H9 (cell line): ENCODE data around the gene RSPO3. TPM values are rescaled to one million over a fixed set of nuclear protein-coding genes. Genes with fewer than 3 reads are reported as not detected.

Experiments
- DNase-seq: peaks from one replicate; pipeline ENCODE4 v3.0.0-alpha.2; 2017
- H2AFZ ChIP-seq: one replicate; pipeline ENCODE4 v1.6.1; 2013; ENCODE audit warnings: mild to moderate bottlenecking, low read length, control low read depth, moderate library complexity
- H2AK5ac ChIP-seq: 2 replicates; pipeline ENCODE4 v1.6.1; 2013; ENCODE audit warnings: low read length, control low read depth, mixed read lengths; ENCODE audit not compliant: insufficient read length
- H2BK120ac ChIP-seq: one replicate; pipeline ENCODE4 v1.6.1; 2013; ENCODE audit warnings: low read depth, mild to moderate bottlenecking, low read length, control low read depth, inconsistent platforms; ENCODE audit not compliant: poor library complexity, severe bottlenecking
- H2BK12ac ChIP-seq: 2 replicates; pipeline ENCODE4 v1.6.1; 2013; ENCODE audit warnings: low read length, control low read depth, mixed read lengths, low read depth; ENCODE audit not compliant: insufficient read length
- H2BK15ac ChIP-seq: 2 replicates; pipeline ENCODE4 v1.6.1; 2013; ENCODE audit warnings: low read depth, low read length, control low read depth
- H2BK20ac ChIP-seq: one replicate; pipeline ENCODE4 v1.6.1; 2013; ENCODE audit warnings: low read depth, mild to moderate bottlenecking, low read length, control low read depth, inconsistent platforms; ENCODE audit not compliant: poor library complexity, severe bottlenecking
- H2BK5ac ChIP-seq: 2 replicates; pipeline ENCODE4 v1.6.1; 2013; ENCODE audit warnings: low read length, control low read depth, mixed read lengths; ENCODE audit not compliant: insufficient read length
- H3K14ac ChIP-seq: 2 replicates; pipeline ENCODE4 v1.6.1; 2013; ENCODE audit warnings: low read length, control low read depth; ENCODE audit not compliant: insufficient read depth
- H3K18ac ChIP-seq: 2 replicates; pipeline ENCODE4 v1.6.1; 2013; ENCODE audit warnings: low read depth, mild to moderate bottlenecking, mixed read lengths, low read length, control low read depth; ENCODE audit not compliant: insufficient read length
- H3K23ac ChIP-seq: 2 replicates; pipeline ENCODE4 v1.6.1; 2013; ENCODE audit warnings: low read length, control low read depth, mixed read lengths, low read depth; ENCODE audit not compliant: insufficient read length
- H3K23me2 ChIP-seq: 2 replicates; pipeline ENCODE4 v1.6.1; 2013; ENCODE audit warnings: low read depth, mild to moderate bottlenecking, mixed read lengths, low read length, control low read depth; ENCODE audit not compliant: insufficient read length, poor library complexity, severe bottlenecking
- H3K27ac ChIP-seq: 2 replicates; pipeline ENCODE4 v1.5.1; 2013; ENCODE audit warnings: low read length, control low read depth, mixed read lengths, low read depth; ENCODE audit not compliant: insufficient read length
- H3K27me3 ChIP-seq: 2 replicates; pipeline ENCODE4 v1.6.1; 2013; ENCODE audit warnings: low read length, control low read depth, inconsistent platforms; ENCODE audit not compliant: insufficient read depth
- H3K4ac ChIP-seq: 2 replicates; pipeline ENCODE4 v1.6.1; 2013; ENCODE audit warnings: low read depth, mild to moderate bottlenecking, control low read depth, inconsistent platforms, low read length, moderate library complexity
- H3K4me1 ChIP-seq: 2 replicates; pipeline ENCODE4 v1.6.1; 2013; ENCODE audit warnings: low read length, control low read depth, inconsistent platforms; ENCODE audit not compliant: insufficient read depth
- H3K4me2 ChIP-seq: 2 replicates; pipeline ENCODE4 v1.6.1; 2013; ENCODE audit warnings: low read length, control low read depth, mixed read lengths; ENCODE audit not compliant: insufficient read length, insufficient read depth
- H3K56ac ChIP-seq: 2 replicates; pipeline ENCODE4 v1.6.1; 2013; ENCODE audit warnings: low read depth, mild to moderate bottlenecking, mixed read lengths, low read length, control low read depth; ENCODE audit not compliant: insufficient read length
- H3K79me1 ChIP-seq: 2 replicates; pipeline ENCODE4 v1.6.1; 2013; ENCODE audit warnings: low read depth, mild to moderate bottlenecking, moderate library complexity, low read length, control low read depth, inconsistent platforms; ENCODE audit not compliant: insufficient read depth, poor library complexity, severe bottlenecking
- H3K79me2 ChIP-seq: 2 replicates; pipeline ENCODE4 v1.6.1; 2013; ENCODE audit warnings: low read length, control low read depth, inconsistent platforms; ENCODE audit not compliant: insufficient read depth
- H3K9ac ChIP-seq: 2 replicates; pipeline ENCODE4 v1.6.1; 2013; ENCODE audit warnings: low read length, control low read depth, mixed read lengths; ENCODE audit not compliant: insufficient read length; ENCODE audit errors: extremely low read depth
- H3K9me3 ChIP-seq: one replicate; pipeline ENCODE4 v1.6.1; 2013; ENCODE audit warnings: low read depth, low read length, inconsistent platforms; ENCODE audit not compliant: control insufficient read depth
- H3T11ph ChIP-seq: one replicate; pipeline ENCODE4 v1.6.1; 2013; ENCODE audit warnings: mild to moderate bottlenecking, low read length, control low read depth, inconsistent platforms
- H4K20me1 ChIP-seq: one replicate; pipeline ENCODE4 v1.6.1; 2013; ENCODE audit not compliant: control insufficient read depth, insufficient read length, insufficient read depth
- H4K5ac ChIP-seq: 2 replicates; pipeline ENCODE4 v1.6.1; 2013; ENCODE audit warnings: low read depth, mild to moderate bottlenecking, mixed read lengths, low read length, control low read depth; ENCODE audit not compliant: insufficient read length
- H4K8ac ChIP-seq: replicated peaks from 2 replicates; pipeline ENCODE4 v1.6.1; 2013; ENCODE audit warnings: low read length, control low read depth, mixed read lengths, low read depth; ENCODE audit not compliant: insufficient read length
- H4K91ac ChIP-seq: 2 replicates; pipeline ENCODE4 v1.6.1; 2013; ENCODE audit warnings: low read depth, mild to moderate bottlenecking, moderate library complexity, mixed read lengths, low read length, control low read depth; ENCODE audit not compliant: insufficient read length
- H3K27ac Mint-ChIP-seq, 3 experiments: 2 replicates in 2 of 3; 3 replicates in 1 of 3; pipeline ENCODE4 v1.8.0; 2020 to 2021; ENCODE audit warnings: mixed read lengths in 3 of 3, mild to moderate bottlenecking in 1 of 3, moderate library complexity in 1 of 3
- H3K27me3 Mint-ChIP-seq: 2 replicates; pipeline ENCODE4 v1.8.0; 2021; ENCODE audit warnings: low read depth, mild to moderate bottlenecking, moderate library complexity, mixed read lengths
- H3K36me3 Mint-ChIP-seq, 3 experiments: 2 replicates in 2 of 3; 3 replicates in 1 of 3; pipeline ENCODE4 v1.8.0; 2020 to 2021; ENCODE audit warnings: low read depth in 3 of 3, mixed read lengths in 3 of 3; ENCODE audit not compliant: insufficient read depth in 1 of 3
- H3K4me1 Mint-ChIP-seq, 2 experiments: 2 replicates each; pipeline ENCODE4 v1.8.0; 2020; ENCODE audit warnings: mixed read lengths in 2 of 2
- H3K4me3 Mint-ChIP-seq, 2 experiments: 2 replicates in 1 of 2; 3 replicates in 1 of 2; pipeline ENCODE4 v1.8.0; 2020 to 2021; ENCODE audit warnings: mild to moderate bottlenecking in 2 of 2, mixed read lengths in 2 of 2, moderate library complexity in 1 of 2
- H3K9me3 Mint-ChIP-seq, 2 experiments: 2 replicates in 1 of 2; 3 replicates in 1 of 2; pipeline ENCODE4 v1.8.0; 2020; ENCODE audit warnings: mild to moderate bottlenecking in 2 of 2, mixed read lengths in 2 of 2, moderate library complexity in 1 of 2
- CTCF ChIP-seq: fragments of 200-600 bp; sonication (generic); conservative IDR thresholded peaks from 3 replicates; pipeline ENCODE4 v1.8.0; 2021; ENCODE audit warnings: antibody characterized with exemption, mild to moderate bottlenecking
- WGBS: extraction: QIAGEN DNeasy Blood & Tissue Kit; methylation state at CpG from one replicate; pipeline ENCODE4 v1.1.7; 2013; ENCODE audit warnings: missing lambda C conversion rate, low lambda C conversion rate, mixed read lengths; ENCODE audit not compliant: insufficient read length; ENCODE audit errors: extremely low coverage; 5-methylcytosine and 5-hydroxymethylcytosine counted together
- total RNA-seq: library from RNA; stranded (reverse); gene quantifications from 2 replicates; pipeline ENCODE4 v1.2.1, GENCODE V29; 2021

The RSPO3 gene
- total RNA-seq, 1 experiment from 2014 or later = not detected

DNA sequence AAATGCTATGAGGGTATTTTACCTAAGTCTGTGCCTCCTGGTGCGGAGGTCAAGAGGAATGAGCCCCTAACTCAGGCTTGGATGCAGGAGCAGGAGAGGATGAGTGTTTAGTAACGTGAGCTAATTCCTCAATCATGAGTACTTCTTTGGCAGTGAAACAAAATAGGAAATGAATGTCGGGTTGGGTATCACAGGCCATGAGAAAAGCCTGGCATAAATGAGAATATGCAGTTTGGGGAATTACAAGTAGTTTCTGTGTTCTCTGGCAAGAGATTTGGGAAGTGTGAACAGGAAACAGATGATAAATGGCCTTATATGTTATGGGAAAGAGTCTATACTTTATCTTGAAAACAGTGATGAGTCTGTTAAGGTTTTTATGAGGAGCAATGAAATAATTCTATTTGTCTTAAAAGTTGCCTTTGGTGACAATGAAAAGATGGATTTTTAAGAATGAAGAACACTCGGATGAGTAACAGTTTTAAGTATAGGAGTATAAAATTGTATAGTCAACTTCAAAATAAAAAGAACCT, 89.2 kb downstream of the RSPO3 start:
- Histone ChIP-seq H4K8ac (no peak overlapping the region), H2BK12ac (no peak overlapping the region), H4K5ac (no peak overlapping the region), H3K4me1 (no peaks in the 10 kb centered on the region), H3K23me2 (no peaks in the 10 kb centered on the region), H3K9ac (no peak overlapping the region), H2BK120ac (no peak overlapping the region), H2BK20ac (no peak overlapping the region), H4K20me1 (no peaks in the 10 kb centered on the region), H3K23ac (no peak overlapping the region), H2BK15ac (no peak overlapping the region), H3K14ac (no peak overlapping the region), H3K79me2 (no peaks in the 10 kb centered on the region), H3K4me2 (no peak overlapping the region), H3T11ph (no peak overlapping the region), H3K27ac (no peak overlapping the region), H2BK5ac (no peak overlapping the region), H3K79me1 (no peaks in the 10 kb centered on the region), H2AK5ac (no peak overlapping the region), H4K91ac (no peak overlapping the region), H3K56ac (no peak overlapping the region), H3K9me3 (no peaks in the 10 kb centered on the region), H3K18ac (no peak overlapping the region), H3K27me3 (no peaks in the 10 kb centered on the region), H3K4ac (no peak overlapping the region), H2AFZ (no peak overlapping the region)
- H3K27ac Mint-ChIP-seq = no peak overlapping the region; a peak in 1 of 7 replicates
- no CpG with 5 or more reads among the region's 4 CpGs for WGBS
- no peak for TF ChIP-seq CTCF
- no peak overlapping the region for H3K4me3 Mint-ChIP-seq
- H3K27me3 Mint-ChIP-seq = no peaks in the 10 kb centered on the region
- DNase-seq = no peak
- H3K9me3 Mint-ChIP-seq = no peaks in the 10 kb centered on the region
- 0 out of 4 replicates have a peak, but pooled peaks cover 0 to 2% of the 10 kb centered on the region in 2 experiments for H3K4me1 Mint-ChIP-seq
- no peaks in the 10 kb centered on the region for H3K36me3 Mint-ChIP-seq
